Occipital lobe (tissue), 2 donors: ENCODE results near the gene B4GALT3. TPM values are rescaled to one million over a fixed set of nuclear protein-coding genes. Genes with fewer than 3 reads are reported as not detected.
A peak's percentile ranks its signal among the peaks of the same experiment; 100 is the strongest.

ENCODE experiments used
- DNase-seq: peaks from one replicate; lab custom pipeline; 2025; lab: John Stamatoyannopoulos, UW
- total RNA-seq: library from RNA; depleted of rRNA; stranded (reverse); fragments of >200 nt; gene quantifications from one replicate; pipeline ENCODE4 v1.2.3, GENCODE V29; 2014

B4GALT3 gene
- total RNA-seq, 1 donor from 2014 or later, result 21.4 TPM

- no peak for DNase-seq
Observed at GRCh38 chr1:161206411-161207140, 29.3 kb upstream of the B4GALT3 start.

GRCh38 chr1:161201836-161202712 is 24.8 kb upstream of the B4GALT3 start, which contains the start of gene NDUFS2:
NDUFS2 (plus strand) TSS chr1:161202367; CDS start chr1:161202386, 19 bp downstream.
- peak; percentile 97 for DNase-seq

- DNase-seq, result no peak
Observed at GRCh38 chr1:161200992-161201835, 23.9 kb upstream of the B4GALT3 start.

GRCh38 chr1:161200421-161200991 is 23.2 kb upstream of the B4GALT3 start:
- peak; percentile 57 for DNase-seq

DNA sequence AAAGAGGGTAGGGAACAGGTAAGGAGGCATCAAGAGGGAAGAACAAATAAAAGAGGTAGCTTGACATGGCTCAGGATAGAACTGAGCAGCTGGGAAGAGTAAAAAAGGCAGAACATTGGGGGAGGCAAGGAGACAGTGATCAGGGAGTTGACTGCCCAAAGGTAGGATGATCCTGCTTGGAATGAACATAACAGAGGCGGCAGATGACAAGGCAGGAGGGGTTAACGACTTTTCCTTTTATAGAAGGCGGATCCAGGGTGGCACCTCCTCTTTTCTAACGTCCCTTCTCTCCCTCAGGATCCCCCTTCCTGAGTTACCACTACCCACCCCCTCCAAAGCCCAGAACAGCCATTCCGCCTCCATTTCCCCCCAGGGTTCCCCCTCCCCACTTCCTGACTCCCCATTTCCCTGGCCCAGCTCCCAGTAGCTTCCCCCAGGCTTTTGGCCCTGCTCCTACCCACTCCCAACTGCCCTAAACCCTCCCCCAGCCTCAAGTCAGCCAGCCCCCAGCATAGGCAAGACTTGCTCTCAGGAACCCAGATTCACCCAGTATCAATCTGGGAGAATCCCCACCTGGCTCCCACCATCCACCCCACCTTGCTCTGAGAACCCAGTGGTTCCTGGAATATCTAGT is 22.3 kb upstream of the B4GALT3 start:
- DNase-seq, result no peak

GRCh38 chr1:161198897-161199431 is 21.7 kb upstream of the B4GALT3 start, which contains the start of gene ADAMTS4:
ADAMTS4 (minus strand) TSS chr1:161199054; CDS start chr1:161198627, 427 bp downstream.
- DNase-seq, result peak; percentile 81

DNA sequence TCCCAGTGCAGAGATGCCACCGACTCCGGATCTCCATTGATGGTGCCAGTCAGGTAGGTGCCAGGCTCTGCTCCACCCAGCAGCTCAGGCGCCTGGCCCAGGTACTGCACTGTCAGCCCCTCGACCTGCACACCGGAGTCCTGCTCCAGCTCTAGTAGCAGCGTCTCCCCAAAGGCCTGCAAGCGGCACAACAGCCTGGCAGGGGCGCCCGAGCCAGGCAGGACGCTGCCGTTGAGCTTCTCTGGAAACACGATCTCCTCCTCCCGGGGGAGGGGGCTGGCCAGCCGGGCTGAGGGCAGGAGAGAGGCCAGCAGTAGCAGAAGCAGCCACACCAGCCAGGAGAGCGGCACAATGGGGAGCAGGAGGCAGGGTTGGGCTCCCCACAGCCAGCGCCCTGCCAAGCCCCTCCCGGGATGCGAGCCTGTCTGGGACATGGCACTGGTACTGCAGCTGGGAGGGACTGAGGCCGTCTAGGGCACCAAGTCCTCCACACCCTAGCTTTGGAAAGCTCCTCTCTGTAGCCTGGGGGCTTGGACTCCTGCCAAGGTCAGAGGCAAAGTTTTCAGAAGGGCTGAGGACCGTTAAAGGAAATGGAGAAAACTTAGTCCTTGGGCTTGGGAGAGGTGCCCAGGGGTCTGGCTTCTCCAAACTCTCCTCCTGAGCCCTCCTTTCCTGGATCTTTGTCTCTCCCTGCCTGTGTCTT is 21.0 kb upstream of the B4GALT3 start:
- DNase-seq, result peak; percentile 36

- no peak for DNase-seq
Observed at GRCh38 chr1:161197560-161198193, 20.4 kb upstream of the B4GALT3 start.

DNA sequence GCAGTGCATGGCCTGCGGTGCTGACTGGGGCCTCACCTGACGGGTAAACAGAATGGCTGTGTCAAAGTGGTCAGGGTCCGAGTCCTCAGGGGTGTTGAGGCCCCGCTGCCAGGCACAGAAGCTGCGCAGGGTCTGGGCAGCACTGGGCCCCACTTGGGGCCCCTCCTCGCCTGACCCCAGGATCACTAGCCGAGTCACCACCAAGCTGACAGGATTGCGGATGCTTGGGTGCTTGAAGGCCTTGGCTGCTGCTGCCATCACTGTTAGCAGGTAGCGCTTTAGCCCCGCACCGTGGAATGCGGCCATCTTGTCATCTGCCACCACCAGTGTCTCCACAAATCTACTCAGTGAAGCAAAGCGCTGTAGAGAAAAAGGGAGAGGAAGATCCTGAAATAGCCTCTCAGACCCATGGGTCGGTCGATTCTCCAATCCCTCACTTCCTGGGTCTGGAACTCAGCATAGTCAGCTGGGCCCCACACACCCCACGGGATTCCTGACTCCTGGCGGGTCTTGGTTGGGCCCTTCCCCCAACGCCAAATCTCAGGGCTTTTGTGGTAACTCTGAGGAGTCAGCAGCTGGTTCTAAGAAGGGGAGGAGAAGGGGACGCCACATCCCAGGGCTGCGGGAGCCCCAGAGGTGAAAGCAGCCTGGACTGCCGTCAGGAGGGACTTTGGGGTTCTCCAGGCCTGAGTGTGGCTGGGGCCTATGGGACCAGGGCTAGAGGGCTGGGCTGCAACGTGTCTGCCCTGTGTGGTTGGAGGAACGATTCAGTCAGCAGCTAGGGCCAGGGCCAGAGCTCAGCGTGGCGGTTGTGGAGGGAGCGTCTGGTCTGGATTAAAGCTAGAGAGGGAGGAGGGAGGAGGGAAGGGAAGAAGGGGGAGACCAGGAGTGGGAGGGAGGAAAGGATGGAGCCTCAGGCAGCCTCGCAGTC is 19.5 kb upstream of the B4GALT3 start:
- no peak for DNase-seq

DNA sequence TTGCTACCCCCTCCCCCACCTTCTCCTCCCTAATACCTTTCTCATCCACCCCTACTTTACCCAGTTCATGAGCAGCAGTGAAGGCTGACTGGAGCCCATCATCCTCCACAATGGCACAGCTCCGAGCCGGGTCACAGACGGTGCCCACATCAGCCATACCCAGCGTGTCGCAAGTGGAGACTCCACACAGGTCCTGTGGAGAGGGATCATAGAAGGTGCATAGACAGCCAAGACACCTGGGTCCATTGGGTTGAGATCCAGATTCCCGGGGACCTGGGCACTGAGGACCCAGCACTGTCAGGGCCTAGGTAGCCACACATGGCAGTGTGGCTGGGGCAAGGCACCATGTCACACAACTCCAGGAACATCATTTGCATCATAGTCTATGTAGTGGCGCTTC is 18.8 kb upstream of the B4GALT3 start:
- DNase-seq, result no peak

DNA sequence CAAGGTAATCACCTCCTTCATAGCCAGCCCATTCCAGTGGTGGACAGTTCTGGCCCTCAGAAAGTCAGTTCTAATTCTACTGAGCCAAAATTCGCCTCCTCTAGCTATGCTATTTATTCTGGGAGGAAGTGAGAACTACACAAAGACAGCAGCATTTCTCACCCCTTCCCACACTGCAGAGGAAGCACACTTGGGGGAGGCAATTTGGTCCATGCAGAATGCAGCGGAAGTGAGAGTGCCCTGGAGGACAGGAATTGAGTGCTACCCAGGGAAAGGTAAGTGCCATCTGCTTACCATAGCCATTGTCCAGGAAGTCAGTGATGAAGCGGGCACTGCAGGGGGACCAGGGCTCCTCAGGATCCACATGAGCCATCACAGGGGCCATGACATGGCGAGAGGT is 17.9 kb upstream of the B4GALT3 start:
- DNase-seq, result no peak

- DNase-seq, result peak; percentile 74
Observed at GRCh38 chr1:161193561-161194235, 16.4 kb upstream of the B4GALT3 start.

- DNase-seq, result peak; percentile 23
Observed at GRCh38 chr1:161192476-161193465, 15.5 kb upstream of the B4GALT3 start.

GRCh38 chr1:161191971-161192370 is 14.7 kb upstream of the B4GALT3 start:
- DNase-seq, result no peak

DNA sequence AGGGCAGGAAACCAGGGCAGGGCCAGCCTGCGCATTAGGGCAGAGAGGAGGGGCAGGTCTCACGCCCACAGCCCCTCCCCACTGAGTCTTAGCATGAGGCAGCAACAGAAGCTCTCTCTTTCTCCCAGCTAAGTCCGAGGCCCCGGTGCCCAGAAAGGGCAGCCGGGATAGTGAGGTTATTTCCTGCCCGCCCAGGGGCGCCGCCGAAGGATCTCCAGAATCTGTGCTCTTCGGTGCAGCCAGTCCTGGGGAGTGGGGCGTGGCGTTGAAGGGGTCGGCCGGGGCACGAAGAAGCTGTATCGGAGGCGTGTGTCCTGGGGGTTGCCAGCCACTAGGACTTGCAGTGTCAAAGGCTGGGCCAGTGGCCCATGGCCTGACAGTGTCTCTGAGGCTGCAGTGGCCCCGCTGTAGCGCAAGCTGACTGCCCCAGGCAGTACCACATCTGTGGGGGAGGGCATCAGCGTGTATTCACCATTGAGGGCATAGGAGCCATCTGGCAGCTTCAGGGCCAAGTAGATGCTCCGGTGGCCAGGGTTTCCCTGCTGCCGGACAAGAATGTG is 13.7 kb upstream of the B4GALT3 start:
- DNase-seq, result no peak

- no peak for DNase-seq
Observed at GRCh38 chr1:161189036-161189435, 11.7 kb upstream of the B4GALT3 start.
